HL-60 (cell line): Measurements from ENCODE around the gene RAB3GAP1.

Experiments used
- DNase-seq, 2 experiments: peaks; one replicate each; pipeline ENCODE4 v3.0.0-alpha.2; 2010 to 2020; ENCODE audit warnings: low read depth in 1 of 2, low spot score in 1 of 2
- H3K27ac ChIP-seq: fragments of 250-450 bp; sonication (Bioruptor Pico); replicated peaks from 2 replicates; pipeline ENCODE4 v1.5.1; 2020; ENCODE audit warnings: mild to moderate bottlenecking, moderate library complexity
- H3K27me3 ChIP-seq: fragments of 250-450 bp; sonication (Bioruptor Pico); 2 replicates; pipeline ENCODE4 v1.5.1; 2021; ENCODE audit warnings: mild to moderate bottlenecking, moderate library complexity; ENCODE audit not compliant: insufficient read depth, poor library complexity, severe bottlenecking
- H3K4me3 ChIP-seq: replicated peaks from 2 replicates; pipeline ENCODE4 v1.5.1; 2011; ENCODE audit warnings: mild to moderate bottlenecking, control low read depth, low read length; ENCODE audit not compliant: insufficient read depth
- CTCF ChIP-seq: IDR thresholded peaks from one replicate; pipeline ENCODE4 v1.5.1; 2011; ENCODE audit warnings: low read length, control low read depth, inconsistent platforms; ENCODE audit not compliant: insufficient read depth
- GABPA ChIP-seq: IDR thresholded peaks from 2 replicates; pipeline ENCODE4 v1.6.1; 2012; ENCODE audit warnings: low read depth
- POLR2AphosphoS5 ChIP-seq: IDR thresholded peaks from 2 replicates; pipeline ENCODE4 v1.6.1; 2012; ENCODE audit warnings: low read depth
- REST ChIP-seq: IDR thresholded peaks from 2 replicates; pipeline ENCODE4 v1.6.1; 2012; ENCODE audit warnings: low read depth; ENCODE audit not compliant: insufficient replicate concordance
- SPI1 ChIP-seq: IDR thresholded peaks from 2 replicates; pipeline ENCODE4 v1.6.1; 2012; ENCODE audit warnings: low read depth, mild to moderate bottlenecking, borderline replicate concordance

RAB3GAP1 gene

GRCh38 chr2:135055182-135055786 is 3.2 kb downstream of the RAB3GAP1 start:
- Histone ChIP-seq H3K27ac (no peak overlapping the region), H3K4me3 (no peak overlapping the region), H3K27me3 (no peaks in the 10 kb centered on the region)
- TF ChIP-seq REST (no peak), GABPA (no peak), CTCF (no peak), POLR2AphosphoS5 (no peak), SPI1 (no peak)
- DNase-seq = no peak

GRCh38 chr2:135056790-135057189 is 4.7 kb downstream of the RAB3GAP1 start:
- Histone ChIP-seq H3K27ac (no peak overlapping the region), H3K27me3 (no peaks in the 10 kb centered on the region), H3K4me3 (no peak overlapping the region)
- no peak for DNase-seq
- TF ChIP-seq CTCF (no peak), SPI1 (no peak), POLR2AphosphoS5 (no peak), REST (no peak), GABPA (no peak)

- H3K27ac ChIP-seq = no peak overlapping the region
- no peak overlapping the region for H3K4me3 ChIP-seq
- H3K27me3 ChIP-seq = no peaks in the 10 kb centered on the region
- TF ChIP-seq REST (no peak), POLR2AphosphoS5 (no peak), GABPA (no peak), SPI1 (no peak), CTCF (no peak)
- DNase-seq = no peak
Observed at GRCh38 chr2:135059577-135059976, 7.5 kb downstream of the RAB3GAP1 start.
